ENCODE results near the gene ZNF148. TPM values are rescaled to one million over a fixed set of nuclear protein-coding genes. Genes with fewer than 3 reads are reported as not detected.
"Not testable (repeated sequence)": the region's sequence is repeated elsewhere in the genome, so short reads cannot be mapped to it uniquely, and the experiment has no call there.

The ZNF148 gene
- 19.7 and 22.9 TPM in 2 replicates for total RNA-seq (2014; rRNA removed)
- polyA plus RNA-seq (2012), result 7.0 TPM

DNA sequence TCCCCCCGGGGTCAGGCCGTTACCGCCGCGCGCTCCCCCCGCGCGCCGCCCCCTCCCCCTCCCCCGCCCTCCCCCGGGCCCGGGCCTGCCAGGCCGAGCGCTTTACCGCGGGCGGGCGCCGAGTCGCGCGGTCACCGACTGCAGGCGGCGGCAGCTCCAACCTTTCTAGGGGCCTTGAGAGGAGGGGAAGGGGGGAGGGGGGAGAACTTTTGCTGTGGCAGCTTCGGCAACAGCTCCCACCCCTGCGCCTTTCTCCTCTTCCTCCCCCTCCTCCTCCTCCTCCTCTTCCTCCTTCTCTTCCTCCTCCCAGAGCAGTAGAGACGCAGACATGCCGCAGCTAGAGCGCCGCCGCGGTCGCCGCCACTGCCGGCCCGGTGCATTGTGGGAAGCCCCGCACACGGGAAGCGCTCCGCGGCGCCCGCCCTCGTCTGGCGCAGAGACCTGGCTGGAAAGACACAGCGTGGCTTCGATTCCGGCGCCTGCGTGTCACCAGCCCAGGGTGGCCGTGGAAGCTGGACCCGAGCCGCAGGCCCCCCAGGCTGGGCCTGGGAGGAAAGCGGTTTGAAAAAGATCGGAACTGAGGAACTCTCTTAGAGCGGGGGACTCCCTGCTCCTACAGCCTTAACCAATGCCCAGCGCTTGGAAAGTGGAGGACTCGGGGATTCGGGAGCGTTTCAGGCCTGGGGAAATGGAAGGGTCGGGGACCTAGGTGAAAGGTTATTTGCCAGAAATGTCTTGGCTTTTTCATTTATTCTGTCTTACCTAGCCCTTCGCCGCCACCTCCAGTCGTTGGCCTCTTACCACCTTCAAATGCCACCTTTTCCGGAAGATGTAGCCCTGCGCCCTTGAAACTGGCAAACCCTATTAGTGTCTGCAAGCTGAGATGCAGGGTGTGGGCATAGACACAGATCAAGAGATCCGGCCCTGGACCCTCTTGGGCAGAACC lies at the start of gene ZNF148:
ZNF148 (minus strand) TSS at position 330 of the 946 bp plus-strand sequence. CDS start 61,685 bp downstream, outside the sequence.
- peak; percentile 85 for DNase-seq (ENCODE audit: low read depth)

DNA sequence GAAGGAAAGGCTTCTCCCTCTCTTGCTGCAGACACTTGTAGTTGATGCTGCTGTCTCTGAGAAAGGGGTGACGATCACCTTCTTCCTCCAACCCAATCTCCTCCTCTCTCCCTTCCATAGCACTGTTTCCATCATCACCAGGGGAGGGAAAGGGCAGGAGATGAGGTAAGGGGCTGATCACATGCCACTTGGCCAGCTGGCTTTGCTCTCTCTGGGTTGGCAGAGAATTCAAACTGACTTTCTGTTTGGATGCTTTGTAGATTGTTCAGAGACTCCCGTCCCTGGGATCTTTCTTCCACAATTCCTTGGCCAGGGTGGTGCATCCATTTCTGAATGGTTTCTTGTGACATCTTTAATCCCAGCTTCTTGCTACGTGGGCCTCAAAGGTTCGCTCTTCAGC lies 43.2 kb upstream of the ZNF148 start:
- DNase-seq (ENCODE audit: low read depth), result no peak

DNA sequence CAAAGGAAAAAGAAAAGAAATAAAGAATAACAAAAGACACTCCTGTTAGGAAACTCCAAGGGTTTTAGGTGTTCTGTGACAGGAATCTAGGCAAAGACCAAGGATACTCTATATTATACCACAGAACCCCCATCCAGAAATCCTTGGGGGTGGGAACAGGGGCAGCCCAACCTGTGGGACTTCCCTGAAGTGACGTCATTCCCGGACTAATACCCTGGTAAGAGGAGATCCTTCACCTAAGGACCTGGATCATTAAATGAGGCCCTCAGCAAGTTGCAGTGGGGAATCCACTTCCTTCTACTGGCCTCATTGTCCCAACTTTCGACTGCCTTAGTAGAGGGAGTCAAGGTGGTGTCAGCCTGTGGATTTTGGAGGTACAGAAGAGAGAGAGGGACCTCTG lies 41.1 kb upstream of the ZNF148 start:
- no peak for DNase-seq (ENCODE audit: low read depth)

DNA sequence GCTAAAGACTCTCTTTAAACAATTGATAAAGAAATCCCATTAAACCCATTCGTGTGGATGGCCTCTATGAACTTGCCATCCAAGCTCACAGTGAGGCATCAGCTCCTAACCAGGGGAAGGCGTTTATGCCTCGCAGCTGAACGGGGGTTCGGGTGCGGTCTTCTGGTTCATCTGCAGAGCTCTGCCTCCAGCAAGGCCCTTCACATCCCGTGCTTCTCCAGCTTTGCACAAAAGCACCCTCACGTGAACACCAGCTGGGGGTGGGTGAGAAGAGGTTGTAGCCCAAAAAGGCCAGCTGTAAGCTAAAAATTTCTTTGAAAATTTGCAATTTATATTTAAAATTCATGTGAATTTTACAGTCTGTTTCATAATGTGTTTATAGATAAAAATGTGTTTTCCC lies 39.5 kb upstream of the ZNF148 start:
- DNase-seq (ENCODE audit: low read depth), result no peak

- DNase-seq (ENCODE audit: low read depth), result no peak
Observed at GRCh38 chr3:125410922-125411321, 35.8 kb upstream of the ZNF148 start.

DNA sequence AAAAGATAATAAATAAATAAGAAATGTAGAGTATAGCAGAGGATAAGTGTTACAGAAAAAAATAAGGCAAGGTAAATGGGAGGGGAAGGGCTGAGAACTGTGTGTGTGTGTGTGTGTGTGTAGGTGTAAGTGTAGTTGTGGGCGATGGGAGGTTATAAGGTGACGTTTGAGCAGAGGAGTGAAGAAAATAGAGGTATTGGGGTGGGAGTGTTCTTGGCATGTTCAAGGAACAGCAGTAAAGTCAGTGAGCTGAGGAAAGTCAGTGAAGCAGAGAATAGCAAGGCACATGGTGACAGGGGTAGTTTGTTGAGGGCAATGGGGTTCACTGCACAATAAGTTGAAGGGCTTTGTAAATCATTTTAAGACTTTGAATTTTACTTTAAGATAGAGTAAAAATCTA lies 30.9 kb upstream of the ZNF148 start:
- no peak for DNase-seq (ENCODE audit: low read depth)

DNA sequence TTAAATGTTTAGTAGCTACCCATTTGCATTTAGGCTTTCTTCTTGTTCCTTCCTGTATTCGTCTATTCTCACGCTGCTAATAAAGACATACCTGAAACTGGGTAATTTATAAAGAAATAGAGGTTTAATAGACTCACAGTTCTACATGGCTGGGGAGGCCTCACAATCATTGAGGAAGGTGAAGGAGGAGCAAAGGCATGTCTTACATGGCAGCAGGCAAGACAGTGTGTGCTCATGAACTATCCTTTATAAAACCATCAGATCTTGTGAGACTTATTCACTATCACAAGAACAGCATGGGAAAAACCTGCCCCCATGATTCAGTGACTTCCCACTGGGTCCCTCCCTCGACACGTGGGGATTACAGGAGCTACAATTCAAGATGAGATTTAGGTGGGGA lies 30.4 kb upstream of the ZNF148 start:
- DNase-seq (ENCODE audit: low read depth), result not testable (repeated sequence)

- DNase-seq (ENCODE audit: low read depth), result peak; percentile 53
Observed at GRCh38 chr3:125403789-125404188, 28.7 kb upstream of the ZNF148 start.

DNA sequence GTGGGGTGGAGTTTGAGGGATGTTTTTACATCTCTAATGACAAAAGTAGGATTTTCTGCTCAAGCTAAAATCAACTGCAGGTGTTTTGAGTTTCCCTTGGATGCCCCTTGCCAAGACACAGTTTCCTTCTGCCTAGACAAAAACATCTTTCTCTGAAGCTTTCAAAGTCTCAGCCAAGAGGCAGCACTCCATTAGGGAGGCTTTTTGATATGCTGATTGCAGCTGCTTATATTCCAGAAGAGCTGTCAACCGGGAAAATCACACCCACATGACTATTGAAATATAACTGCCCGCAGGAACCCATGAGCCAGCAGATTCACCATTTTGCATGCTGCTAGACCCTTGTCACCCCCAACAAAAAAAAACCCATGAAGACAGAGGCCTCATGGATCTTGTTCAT lies 27.5 kb upstream of the ZNF148 start:
- no peak for DNase-seq (ENCODE audit: low read depth)

DNA sequence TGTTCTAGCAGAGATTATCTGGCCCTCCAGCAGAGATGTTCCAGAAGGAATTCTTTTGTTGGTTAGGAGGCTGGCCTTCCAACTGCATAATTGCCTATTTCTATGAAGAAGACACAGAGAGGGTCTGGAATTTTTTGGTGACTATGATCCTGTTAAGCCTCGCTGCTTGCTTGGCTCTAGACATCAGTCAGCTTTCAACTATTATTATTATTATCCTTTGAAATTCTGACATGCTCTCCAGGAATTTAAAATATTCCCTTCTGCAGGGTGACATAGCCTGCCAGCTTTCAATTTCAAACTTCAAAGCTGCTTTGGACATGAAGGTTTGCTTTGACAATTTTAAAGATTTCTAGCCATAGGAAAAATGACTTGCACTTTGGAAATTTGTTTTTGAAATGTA lies 26.3 kb upstream of the ZNF148 start:
- DNase-seq (ENCODE audit: low read depth), result peak; percentile 34

DNA sequence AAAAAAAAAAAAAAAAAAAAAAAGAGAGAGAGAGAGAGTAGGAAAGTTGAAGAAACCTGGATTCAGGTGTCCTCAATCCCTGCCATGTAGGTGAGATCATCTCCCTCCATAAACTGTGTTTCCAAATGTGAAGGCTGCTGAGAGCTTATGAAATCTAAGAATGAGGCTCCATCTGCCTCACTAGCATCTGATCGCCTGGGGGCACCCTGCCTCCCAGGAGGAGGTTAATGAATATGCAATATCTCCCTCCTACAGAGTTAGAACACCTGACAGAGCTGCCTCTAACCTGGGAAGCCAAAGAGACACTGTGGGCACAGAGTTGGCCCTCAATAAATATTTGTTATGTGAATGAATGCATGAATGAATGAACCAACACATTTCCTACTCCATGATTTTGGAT lies 23.8 kb upstream of the ZNF148 start:
- no peak for DNase-seq (ENCODE audit: low read depth)

DNA sequence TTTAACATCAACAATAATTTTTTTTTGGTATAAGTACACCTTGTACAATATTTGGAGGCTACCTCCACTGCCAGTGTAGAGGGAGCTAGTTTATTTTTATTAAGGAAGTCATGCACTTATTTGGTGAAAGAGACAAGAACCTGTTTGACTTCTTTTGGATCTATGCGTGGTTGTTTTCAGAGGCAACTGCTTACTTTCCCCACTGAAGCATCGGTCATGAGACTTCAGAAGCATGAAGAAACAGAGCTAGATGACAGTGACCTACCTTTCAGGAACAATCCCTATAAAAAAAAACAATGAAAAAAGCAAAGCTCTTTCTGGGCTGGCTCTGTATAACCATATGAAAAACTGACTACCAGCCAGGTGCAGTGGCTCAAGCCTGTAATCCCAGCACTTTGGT lies 20.0 kb upstream of the ZNF148 start:
- no peak for DNase-seq (ENCODE audit: low read depth)

DNA sequence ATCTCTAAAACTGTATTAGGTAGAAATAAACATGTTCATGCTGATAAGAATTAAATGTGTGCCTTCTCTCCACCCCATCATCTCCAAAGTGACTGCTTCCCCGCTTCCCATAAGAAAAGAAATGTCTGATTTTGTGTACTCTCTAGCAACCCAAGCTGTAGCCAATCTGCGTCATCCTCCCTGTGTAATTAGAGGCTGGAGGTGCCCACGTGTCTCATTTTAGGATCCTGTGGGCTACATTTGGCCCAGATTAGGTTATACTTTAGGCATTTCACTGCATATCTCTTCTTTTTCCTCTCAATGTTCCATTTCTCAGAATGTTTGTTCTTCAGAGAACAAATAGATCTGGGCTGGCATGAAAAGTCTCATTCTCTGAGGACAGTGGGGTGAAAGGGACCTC lies 19.3 kb upstream of the ZNF148 start:
- DNase-seq (ENCODE audit: low read depth), result no peak

DNA sequence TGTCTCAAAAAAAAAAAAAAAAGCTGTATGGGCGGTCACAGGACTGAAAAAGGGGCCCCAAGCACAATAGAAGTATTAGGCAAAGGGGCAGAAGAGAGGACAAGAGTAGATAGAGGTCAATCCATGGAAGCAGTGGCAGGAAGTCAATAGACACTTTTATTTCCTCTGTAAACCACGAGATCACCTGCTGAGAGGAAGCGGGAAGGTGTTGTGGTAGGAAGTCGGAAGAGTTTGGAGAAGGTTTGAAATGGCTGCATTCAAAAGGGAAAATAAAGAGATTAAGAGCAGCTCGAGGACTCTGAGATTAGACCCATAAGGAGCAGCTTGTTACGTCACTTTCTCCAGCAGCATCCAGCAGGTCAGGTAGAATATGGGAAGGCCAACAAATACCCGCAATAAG lies 14.2 kb upstream of the ZNF148 start:
- no peak for DNase-seq (ENCODE audit: low read depth)

- not testable (repeated sequence) for DNase-seq (ENCODE audit: low read depth)
Observed at GRCh38 chr3:125388369-125388768, 13.2 kb upstream of the ZNF148 start.

GRCh38 chr3:125386811-125387210 lies 11.7 kb upstream of the ZNF148 start:
- DNase-seq (ENCODE audit: low read depth), result peak; percentile 64

DNA sequence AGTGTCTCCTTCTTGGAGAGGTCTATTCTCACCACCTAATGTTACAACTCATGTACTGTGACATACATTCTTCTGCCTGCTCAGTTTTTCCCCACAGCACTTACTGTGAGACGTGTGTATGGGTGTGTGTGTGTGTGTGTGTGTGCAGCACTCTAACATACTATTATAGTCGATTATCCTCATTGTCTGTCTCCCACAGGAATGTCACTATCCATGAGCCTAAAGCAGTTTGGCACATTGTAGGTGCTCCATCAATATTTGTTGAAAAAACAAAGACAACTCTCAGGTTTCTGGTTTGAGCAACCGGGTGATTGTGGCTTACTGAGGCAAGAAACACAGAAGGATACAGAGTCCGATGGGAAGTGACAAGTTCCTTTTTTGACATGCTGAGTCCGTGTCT lies 8.6 kb upstream of the ZNF148 start:
- no peak for DNase-seq (ENCODE audit: low read depth)

GRCh38 chr3:125382298-125382697 lies 7.2 kb upstream of the ZNF148 start:
- no peak for DNase-seq (ENCODE audit: low read depth)

- peak; percentile 28 for DNase-seq (ENCODE audit: low read depth)
Observed at GRCh38 chr3:125381743-125382142, 6.6 kb upstream of the ZNF148 start.

GRCh38 chr3:125381314-125381713 lies 6.2 kb upstream of the ZNF148 start:
- peak; percentile 63 for DNase-seq (ENCODE audit: low read depth)

DNA sequence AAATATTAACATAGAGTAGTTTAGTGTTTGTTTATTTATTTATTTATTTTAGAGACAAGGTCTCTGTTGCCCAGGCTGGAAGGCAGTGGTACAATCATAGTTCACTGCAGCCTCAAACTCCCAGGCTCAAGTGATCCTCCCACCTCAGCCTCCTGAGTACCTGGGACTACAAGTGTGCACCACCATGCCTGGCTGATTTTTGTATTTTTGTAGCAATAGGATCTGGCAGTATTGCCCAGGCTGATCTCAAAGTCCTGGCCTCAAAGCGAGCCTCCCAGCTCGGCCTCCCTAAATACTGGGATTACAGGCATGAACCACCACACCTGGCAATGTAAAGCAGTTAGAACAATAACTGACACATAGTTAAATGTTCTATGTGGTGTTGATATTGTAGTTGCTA lies 4.4 kb upstream of the ZNF148 start:
- no peak for DNase-seq (ENCODE audit: low read depth)

- no peak for DNase-seq (ENCODE audit: low read depth)
Observed at GRCh38 chr3:125378762-125379161, 3.6 kb upstream of the ZNF148 start.

GRCh38 chr3:125375950-125376679 lies 990 bp upstream of the ZNF148 start:
- DNase-seq (ENCODE audit: low read depth), result no peak
